GOT3 (cell line): ENCODE results near the gene DNAH14.
"Not testable (repeated sequence)": the region's sequence is repeated elsewhere in the genome, so short reads cannot be mapped to it uniquely, and the experiment has no call there.

Source experiments
- DNase-seq: peaks from one replicate; lab custom pipeline; 2025; ENCODE audit warnings: mixed read lengths; lab: John Stamatoyannopoulos, UW

Gene DNAH14

DNA sequence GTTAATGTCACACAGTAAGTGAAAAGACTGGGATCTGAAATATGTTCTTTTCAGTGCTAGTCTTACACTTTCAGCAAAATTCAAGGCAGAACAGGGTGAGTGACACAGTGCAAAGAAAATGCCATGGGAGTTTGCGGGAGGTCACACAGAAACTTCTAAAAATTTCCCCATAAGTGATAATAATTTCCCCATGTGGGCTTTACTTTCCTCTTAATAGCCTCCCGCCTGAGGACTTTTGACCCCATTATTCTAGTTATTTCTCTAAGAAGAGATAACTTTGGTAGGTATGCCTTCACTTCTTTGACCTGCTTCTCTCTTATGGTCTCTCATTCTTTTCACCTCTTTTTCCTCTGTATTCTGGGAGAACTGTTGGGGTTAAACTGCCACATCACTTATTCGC, 8.1 kb upstream of the DNAH14 start:
- DNase-seq: no peak

DNA sequence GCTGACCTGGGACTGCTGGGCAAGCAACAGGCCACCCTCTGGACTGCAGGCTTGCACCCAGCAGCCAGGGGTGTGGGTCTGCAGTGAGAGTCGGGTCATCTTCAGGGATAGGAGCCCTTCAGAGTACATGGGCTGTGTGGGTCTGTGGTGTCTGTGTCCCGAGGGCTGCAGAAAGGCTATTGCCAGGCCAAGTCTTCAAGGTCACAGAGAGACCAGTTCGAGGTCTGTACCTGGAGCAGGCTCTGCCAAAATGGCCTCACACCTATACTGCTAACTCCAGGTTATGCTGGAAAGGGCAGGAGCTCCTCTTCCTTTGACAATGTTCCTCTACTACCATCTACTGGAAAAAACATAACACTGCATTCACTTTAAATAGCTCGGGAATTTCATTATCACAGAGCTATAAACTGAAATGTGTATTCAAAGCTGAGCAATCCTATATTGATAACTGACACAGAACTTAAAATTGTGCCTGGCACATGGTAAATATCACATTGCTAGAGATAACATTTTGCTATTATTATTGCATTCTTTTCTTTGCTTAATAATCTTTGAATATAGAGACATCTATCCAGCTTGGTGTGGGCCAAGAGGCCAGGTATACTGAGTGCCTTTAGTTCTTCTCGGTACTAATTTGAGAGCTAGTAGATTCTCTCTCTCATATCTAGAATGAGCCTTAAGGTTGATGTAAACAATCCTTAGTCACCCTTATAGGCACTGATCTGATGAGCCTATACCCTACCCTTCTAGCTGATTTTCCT, 6.9 kb upstream of the DNAH14 start:
- DNase-seq: no peak

DNA sequence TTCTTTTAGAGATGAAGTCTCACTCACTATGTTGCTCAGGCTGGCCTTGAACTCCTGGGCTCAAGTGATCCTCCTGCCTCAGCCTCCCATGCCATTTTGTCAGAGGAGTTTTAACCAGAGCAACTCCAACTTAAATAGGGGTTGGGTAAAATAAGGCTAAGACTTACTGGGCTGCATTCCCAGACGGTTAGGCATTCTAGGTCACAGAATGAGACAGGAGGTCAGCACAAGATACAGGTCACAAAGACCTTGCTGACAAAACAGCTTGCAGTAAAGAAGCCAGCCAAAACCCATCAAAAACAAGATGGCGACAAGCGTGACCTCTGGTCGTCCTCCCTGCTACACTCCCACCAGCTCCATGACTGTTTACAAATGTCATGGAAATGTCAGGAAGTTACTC, 5.7 kb upstream of the DNAH14 start:
- DNase-seq: no peak

DNA sequence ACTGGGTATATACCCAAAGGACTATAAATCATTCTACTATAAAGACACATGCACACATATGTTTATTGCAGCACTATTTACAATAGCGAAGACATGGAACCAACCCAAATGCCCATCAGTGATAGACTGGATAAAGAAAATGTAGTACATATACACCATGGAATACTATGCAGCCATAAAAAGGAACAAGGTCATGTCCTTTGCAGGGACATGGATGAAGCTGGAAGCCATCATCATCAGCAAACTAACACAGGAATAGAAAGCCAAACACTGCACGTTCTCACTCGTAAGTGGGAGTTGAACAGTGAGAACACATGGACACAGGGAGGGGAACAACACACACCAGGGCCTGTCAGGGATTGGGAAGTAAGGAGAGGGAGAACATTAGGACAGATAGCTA, 1.8 kb upstream of the DNAH14 start:
- not testable (repeated sequence) for DNase-seq

DNA sequence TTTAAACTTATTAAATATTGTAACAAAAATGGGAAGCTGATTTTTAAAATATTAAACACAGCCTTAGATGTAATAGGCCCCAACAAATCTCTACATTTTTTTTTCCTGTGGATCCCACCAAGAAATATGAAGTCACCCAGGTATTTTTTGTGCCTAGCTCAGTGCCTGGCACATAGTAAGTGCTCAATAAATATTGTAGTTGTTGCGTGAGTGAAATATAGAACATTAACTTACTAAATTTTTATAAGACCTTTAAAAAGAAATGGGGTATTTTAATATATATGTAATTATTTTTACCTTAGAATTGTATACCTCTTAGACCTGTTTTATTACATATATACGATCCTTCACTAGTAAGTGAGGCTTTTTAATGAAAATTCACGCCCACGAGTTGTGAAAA, 569 bp upstream of the DNAH14 start:
- DNase-seq: no peak

DNA sequence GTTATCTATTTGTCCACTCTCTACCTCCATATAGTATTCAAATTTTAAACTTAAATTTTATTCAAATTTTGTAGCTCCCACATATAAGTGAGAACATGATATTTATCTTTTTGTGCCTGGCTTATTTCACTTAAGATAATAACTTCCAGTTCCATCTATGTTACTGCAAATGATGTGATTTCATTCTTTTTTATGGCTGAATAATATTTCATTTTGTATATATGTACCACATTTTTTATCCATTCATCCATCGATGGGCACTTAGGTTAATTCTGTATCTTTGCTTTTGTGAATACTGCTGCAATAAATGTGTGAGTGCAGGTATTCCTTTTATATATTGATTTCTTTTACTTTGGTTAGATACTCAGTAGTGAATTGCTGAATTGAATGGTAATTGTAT, 2.1 kb downstream of the DNAH14 start:
- no peak for DNase-seq

DNA sequence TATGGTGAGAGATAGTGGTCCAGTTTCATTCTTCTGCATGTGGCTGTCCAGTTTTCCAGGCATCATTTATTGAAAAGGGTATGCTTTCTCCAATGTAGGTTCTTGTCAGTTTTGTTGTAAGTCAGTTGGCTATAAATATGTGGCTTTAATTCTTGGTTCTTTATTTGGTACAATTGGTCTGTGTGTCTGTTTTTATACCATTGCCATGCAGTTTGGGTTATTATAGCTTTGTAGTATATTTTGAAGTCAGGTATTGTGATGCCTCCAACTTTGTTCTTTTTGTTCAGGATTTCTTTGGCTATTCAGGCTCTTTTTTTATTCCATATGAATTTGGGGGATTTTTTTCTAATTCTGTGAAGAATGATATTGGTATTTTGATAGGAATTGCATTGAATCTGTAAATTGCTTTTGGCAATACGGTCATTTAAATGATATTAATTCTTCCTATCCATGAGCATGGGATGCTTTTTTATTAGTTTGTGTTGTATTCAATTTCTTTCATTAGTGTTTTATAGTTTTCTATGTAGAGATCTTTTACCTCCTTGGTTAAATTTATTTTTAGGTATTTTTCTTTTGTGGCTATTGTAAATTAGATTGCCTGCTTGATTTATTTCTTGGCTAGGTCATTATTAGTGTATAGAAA, 3.3 kb downstream of the DNAH14 start:
- DNase-seq: no peak

DNA sequence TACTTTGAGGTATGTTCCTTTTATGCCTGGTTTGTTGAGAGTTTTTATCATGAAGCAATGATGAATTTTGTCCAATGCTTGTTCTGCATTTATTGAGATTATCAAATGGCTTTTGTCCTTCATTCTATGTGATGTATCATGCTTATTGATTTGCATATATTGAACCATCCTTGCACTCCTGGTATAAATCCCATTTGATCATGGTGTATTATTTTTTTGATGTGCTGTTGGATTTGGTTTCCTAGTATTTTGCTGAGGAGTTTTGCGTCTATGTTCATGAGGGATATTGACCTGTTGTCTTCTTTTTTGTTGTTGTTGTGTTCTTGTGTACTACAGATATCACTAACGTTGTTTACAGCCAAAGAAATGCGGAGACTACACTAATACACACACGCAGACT, 4.1 kb downstream of the DNAH14 start:
- no peak for DNase-seq

DNA sequence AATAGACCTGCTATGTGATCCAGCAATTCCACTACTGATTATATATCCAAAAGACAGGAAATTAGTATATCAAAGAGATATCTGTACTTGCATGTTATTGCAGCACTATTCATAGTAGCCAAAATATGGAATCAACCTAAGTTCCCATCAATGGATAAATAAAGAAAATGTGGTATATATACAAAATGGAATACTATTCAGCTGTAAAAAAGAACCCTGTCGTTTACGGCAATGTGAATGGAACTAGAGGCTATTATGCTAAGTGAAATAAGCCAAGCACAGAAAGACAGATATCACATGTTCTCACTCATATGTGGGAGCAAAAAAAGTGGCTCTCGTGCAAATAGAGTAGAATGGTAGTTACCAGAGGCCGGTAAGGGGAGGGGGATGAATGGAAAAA, 9.2 kb downstream of the DNAH14 start:
- no peak for DNase-seq

DNA sequence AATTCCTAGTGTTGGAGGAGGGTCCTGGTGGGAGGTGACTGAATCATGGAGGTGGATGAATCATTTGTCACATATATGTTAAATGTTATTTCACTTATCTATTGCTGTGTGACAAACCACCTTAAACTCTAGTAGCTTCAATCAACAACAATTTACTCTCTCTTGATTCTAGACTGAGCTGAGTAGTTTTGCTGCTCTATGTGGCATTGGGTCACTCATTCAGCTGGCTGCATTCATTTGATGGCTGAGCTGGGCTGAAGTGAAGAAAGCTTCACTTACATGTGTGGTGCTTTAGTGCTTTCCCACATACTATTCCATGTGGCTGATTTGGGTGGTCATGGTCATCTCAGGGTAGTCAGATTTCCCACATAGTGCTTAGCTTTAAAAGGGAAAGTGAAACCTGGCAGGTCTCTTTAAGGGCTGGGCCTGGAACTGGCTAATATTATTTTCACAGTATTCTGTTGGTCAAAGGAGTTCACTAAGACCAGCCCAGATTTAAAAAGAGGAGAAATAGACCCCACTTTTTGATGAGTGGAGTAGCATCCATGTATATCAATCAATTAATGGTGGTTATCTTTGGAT, 10.5 kb downstream of the DNAH14 start:
- no peak for DNase-seq

DNA sequence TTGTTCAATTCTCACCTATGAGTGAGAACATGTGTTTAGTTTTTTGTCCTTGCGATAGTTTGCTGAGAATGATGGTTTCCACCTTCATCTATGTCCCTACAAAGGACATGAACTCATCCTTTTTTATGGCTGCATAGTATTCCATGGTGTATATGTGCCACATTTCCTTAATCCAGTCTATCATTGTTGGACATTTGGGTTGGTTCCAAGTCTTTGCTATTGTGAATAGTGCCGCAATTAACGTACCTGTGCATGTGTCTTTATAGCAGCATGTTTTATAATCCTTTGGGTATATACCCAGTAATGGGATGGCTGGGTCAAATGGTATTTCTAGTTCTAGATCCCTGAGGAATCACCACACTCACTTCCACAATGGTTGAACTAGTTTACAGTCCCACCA, 11.3 kb downstream of the DNAH14 start:
- not testable (repeated sequence) for DNase-seq

DNA sequence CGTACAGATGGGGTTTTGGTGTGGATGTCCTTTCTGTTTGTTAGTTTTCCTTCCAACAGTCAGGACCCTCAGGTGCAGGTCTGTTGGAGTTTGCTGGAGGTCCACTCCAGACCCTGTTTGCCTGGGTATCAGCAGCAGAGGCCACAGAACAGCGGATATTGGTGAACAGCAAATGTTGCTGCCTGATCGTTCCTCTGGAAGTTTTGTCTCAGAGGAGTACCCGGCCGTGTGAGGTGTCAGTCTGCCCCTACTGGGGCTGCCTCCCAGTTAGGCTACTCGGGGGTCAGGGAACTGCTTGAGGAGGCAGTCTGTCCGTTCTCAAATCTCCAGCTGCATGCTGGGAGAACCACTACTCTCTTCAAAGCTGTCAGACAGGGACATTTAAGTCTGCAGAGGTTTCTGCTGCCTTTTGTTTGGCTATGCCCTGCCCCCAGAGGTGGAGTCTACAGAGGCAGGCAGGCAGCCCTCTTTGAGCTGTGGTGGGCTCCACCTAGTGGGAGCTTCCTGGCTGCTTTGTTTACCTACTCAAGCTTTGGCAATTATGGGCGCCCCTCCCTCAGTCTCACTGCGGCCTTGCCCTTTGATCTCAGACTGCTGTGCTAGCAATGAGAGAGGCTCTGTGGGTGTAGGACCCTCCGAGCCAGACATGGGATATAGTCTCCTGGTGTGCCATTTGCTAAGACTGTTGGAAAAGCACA, 16.3 kb downstream of the DNAH14 start:
- DNase-seq: not testable (repeated sequence)

DNA sequence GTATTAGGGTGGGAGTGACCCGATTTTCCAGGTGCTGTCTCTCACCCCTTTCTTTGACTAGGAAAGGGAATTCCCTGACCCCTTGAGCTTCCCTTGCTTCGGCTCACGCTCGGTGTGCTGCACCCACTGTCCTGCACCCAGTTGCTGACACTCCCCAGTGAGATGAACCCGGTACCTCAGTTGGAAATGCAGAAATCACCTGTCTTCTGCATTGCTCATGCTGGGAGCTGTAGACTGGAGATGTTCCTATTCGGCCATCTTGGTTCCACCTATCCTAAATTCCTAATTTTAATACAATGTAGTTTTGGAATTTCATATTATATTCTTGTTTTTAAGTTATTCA, 16.8 kb downstream of the DNAH14 start:
- DNase-seq: not testable (repeated sequence)

DNA sequence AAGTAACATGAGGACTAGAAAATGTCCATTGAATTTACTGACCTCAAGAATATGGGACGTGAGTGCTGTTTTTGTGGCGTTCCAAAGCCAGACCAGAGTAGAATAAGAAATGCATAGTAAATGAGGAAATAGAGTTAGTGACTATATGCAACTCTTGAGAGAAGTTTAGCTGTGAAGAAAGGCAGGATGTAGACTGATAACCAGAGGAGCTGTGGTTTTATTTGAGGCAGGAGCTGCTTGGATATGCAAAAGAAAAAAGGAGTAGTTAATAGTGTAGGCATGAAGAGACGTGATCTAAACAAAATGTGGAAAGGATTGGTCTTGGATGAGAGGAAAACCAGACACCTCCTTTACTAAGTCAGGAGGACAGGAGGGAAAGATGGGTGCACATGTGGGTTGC, 28.2 kb downstream of the DNAH14 start:
- DNase-seq: no peak

DNA sequence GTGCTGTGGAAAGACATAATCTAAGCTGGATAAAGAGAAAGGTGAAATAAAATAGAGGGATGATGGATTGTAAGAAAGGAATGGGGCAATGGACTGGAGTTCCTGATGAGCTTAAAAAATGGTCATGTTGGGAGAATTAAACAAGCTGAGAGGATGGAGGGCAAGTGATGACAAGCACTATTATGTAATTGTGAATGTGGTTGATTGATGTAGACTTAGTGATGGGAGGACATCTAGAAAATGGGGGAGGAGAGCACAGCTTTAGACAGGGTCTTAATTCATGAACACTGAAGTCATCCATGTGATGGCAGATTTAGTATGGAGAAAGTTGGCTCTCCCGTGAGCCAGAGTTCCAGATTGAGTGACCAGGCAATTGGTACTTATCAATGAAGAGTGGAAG, 29.0 kb downstream of the DNAH14 start:
- DNase-seq: no peak

DNA sequence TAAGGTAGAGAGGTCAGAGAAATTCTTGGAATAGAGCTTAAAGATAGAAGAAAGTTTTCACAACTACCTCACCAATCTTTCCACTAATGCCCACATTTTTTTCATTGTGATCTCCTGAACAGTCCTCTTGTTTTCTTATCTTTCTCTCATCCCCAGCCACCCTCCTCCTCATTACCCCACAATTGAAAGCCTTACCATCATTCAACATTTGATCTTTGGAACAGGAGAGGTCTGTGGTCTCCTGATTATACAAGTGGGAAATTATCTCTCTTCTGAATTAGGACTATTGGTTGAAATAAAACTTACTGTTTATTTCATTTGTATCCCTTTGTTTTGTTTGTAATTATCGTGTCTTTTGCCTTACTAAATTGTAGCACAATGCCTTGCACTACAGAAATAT, 29.6 kb downstream of the DNAH14 start:
- DNase-seq: no peak

DNA sequence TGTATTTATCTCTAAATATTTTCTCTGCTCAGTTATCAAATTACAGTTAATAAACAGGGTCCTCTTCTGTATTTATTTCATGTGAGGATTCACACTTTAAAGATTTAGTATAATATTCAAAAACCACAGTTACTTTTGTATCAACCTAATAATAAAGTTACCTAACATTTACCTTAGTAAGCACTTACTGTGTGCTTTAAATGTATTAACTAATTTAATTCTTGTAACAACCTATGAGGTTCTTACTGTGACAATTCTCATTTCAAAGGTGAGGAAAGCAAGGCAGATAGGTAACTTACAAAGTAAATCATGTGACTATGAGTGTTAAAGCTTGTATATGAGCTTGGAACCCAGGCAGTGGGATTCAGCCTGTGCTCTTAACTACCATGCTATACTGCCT, 30.2 kb downstream of the DNAH14 start:
- DNase-seq: no peak

DNA sequence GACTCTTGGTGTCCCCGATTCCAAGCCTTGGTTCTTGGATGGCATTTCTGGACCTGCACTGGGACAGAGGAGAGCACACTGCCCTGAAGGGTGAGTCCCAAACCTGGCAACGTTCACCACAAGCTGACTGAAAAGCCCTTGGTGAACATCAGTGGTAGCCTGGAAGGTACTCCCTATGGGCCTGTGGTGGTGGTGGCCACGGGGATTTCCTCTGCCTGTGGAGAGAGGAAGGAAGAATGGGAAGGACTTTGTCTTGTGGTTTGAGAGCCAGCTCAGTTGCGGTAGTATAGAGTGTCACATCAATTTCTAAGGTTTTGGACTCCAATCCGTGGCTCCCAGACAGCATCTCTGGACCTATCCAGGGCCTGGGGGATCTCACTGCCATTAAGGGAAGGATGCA, 50.7 kb downstream of the DNAH14 start:
- no peak for DNase-seq

DNA sequence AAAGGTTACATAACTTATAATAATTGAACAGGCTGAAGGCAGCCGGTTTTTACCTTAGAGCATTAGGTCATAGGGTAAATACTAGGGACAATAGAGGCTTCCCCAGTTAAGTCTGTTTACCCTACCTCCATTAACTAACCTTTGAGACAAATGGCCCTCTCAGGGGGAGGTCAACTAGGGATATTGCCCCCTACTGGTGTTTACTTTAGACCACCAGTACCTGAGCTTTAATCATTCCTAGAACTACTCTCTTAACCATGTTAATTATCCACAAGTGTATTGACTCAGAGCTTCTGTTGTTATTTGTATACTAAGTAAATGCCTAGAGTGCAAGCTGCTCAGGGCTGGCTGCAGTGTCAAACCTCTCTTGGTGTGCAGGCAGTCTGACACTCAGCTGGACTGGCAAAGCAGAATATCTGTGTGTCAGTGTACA, 52.5 kb downstream of the DNAH14 start:
- DNase-seq: not testable (repeated sequence)

DNA sequence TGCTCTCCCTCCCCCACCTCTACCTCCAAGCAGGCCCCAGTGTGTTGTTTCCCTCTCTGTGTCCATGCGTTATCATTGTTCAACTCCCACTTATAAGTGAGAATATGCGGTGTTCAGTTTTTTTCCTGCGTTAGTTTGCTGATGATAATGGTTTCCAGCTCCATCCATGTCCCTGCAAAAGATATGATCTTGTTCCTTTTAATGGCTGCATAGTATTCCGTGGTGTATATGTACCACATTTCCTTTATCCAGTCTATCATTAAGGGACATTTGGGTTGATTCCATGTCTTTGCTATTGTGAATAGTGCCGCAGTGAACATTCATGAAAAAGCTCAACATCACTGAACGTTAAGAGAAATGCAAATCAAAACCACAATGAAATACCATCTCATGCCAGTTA, 58.6 kb downstream of the DNAH14 start:
- DNase-seq: no peak

DNA sequence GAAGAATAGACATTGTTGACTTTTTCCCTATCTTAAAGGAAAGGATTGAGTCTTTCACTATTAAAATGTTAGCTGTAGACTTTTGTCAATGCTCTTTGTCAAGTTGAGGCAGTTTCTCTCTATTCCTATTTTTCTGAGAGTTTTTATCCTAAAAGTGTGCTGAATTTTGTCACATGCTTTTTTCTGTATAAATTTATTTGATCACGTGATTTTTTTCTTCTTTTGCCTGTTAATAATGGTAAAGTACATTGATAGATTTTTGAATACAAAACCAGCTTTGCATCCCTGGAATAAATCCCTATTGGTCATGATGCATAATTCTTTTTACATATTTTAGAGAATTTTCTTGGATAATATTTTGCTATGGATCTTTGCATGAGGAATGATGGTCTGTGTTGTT, 60.1 kb downstream of the DNAH14 start:
- no peak for DNase-seq

DNA sequence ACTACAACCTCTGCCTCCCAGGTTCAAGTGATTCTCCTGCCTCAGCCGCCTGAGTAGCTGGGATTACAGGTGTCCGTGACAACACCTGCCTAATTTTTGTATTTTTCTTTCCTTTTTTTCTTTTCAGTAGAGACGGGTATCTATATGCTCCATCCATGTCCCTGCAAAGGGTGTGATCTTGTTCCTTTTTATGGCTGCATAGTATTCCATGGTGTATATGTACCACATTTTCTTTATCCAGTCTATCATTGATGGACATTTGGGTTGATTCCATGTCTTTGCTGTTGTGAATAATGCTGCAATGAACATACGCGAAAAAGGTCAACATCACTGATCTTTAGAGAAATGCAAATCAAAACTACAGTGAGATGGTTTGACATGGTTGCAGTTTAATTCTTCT, 62.1 kb downstream of the DNAH14 start:
- not testable (repeated sequence) for DNase-seq

DNA sequence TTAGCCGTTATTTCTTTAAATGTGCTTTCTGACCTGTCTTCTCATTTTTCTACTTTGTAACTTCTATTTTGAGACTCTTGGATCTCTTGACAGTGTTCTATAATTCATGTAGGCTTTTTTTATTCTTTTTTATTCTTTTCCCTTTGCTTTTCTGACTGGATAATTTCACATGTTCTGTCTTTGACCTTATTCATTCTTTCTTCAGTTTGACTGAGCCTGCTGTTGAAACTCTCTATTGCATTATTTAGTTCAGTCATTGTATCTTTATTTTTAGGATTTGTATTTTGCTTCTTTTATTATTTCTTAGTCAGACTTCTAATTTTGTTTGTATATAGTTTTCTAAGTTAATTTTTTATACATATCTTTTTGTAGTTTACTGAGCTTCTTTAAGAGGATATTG, 66.1 kb downstream of the DNAH14 start:
- DNase-seq: no peak
